GM12875 (cell line): ENCODE data around the gene LLGL2.

Experiments
- H3K4me3 ChIP-seq: one replicate; pipeline ENCODE4 v1.5.1; 2011; ENCODE audit warnings: low read depth, low read length, control low read depth
- TF ChIP-seq, protein P1 (sequence below): IDR thresholded peaks from 2 replicates; pipeline ENCODE4 v1.5.1; 2011; ENCODE audit warnings: low read depth, mild to moderate bottlenecking, control low read depth, inconsistent platforms, low read length, moderate library complexity, borderline replicate concordance; ENCODE audit not compliant: insufficient read depth

The LLGL2 gene

GRCh38 chr17:75493476-75494129, 31.9 kb upstream of the LLGL2 start:
- H3K4me3 ChIP-seq, result no peak overlapping the region
- TF ChIP-seq, protein P1, sequence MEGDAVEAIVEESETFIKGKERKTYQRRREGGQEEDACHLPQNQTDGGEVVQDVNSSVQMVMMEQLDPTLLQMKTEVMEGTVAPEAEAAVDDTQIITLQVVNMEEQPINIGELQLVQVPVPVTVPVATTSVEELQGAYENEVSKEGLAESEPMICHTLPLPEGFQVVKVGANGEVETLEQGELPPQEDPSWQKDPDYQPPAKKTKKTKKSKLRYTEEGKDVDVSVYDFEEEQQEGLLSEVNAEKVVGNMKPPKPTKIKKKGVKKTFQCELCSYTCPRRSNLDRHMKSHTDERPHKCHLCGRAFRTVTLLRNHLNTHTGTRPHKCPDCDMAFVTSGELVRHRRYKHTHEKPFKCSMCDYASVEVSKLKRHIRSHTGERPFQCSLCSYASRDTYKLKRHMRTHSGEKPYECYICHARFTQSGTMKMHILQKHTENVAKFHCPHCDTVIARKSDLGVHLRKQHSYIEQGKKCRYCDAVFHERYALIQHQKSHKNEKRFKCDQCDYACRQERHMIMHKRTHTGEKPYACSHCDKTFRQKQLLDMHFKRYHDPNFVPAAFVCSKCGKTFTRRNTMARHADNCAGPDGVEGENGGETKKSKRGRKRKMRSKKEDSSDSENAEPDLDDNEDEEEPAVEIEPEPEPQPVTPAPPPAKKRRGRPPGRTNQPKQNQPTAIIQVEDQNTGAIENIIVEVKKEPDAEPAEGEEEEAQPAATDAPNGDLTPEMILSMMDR, result no peak

DNA sequence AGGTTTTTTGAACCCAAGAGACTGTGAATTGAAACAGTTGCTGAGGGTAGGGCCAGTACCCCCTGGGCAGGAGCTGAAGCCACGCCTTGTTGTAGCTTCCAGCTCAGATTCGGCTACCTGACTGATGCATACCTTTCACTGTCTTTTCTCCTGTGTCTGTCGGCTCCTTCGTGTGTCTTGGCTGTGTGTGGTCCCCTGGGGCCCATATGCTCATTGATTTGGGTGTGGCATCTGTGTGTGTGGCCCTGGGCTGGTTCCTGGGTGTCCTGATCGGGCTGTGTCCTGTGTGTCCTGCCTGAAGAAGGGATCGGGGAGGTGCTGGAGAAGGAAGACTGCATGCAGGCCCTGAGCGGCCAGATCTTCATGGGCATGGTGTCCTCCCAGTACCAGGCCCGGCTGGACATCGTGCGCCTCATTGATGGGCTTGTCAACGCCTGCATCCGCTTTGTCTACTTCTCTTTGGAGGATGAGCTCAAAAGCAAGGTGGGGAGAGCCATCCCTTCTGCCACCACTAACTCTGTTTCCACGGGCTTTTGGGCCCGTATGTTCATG, 31.1 kb upstream of the LLGL2 start:
- no peak overlapping the region for H3K4me3 ChIP-seq
- TF ChIP-seq, protein P1, result no peak

GRCh38 chr17:75496005-75496404, 29.5 kb upstream of the LLGL2 start:
- TF ChIP-seq, protein P1, result no peak
- H3K4me3 ChIP-seq, result no peak overlapping the region

- no peak overlapping the region for H3K4me3 ChIP-seq
- TF ChIP-seq, protein P1, result no peak
These were observed 27.3 kb upstream of the LLGL2 start for GRCh38 chr17:75498039-75498725.

- H3K4me3 ChIP-seq, result no peak overlapping the region
- TF ChIP-seq, protein P1, result no peak
These were observed 26.7 kb upstream of the LLGL2 start for GRCh38 chr17:75498726-75499213.

DNA sequence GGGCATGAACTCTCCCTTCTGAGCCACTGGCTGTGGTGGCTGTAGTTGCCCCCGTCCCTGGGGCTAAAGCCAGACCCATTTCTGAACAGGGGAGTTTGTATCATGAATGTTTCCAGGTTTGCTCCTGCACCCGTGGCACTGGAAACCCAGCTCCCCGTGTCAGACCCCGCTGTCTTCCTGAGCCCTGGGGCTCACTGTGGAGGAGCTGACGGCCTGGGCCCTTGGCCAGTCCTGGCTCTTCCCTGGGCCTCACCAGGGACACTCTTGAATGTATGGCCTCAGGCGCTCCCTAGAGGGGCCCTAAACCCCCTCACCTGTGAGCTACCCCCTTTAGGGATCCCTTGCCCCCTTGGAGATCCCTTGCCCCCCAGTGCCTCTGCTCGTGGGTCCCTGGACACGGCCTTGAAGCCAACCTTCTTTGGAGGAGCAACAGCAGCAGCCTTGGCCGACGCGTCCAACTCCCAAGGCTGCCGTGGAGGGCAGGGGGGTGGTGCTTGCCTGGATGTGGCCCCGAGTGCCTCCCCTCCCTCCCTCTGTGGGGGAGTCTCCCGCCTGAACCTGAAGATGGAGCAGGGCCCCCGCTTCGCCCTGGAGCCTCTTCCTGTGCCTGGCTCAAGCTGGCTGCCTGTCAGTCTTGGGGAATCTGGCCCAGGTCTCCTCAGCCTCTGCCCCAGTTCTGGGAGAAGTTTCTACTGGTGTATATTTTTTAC, 26.0 kb upstream of the LLGL2 start:
- TF ChIP-seq, protein P1, result no peak
- H3K4me3 ChIP-seq, result no peak overlapping the region
